ELF-1 (cell line): Measurements from ENCODE around the gene RAB26.

ENCODE experiments used
- DNase-seq: peaks from one replicate; pipeline ENCODE4 v3.0.0-alpha.2; 2016; ENCODE audit warnings: low read depth, low spot score

The RAB26 gene

DNA sequence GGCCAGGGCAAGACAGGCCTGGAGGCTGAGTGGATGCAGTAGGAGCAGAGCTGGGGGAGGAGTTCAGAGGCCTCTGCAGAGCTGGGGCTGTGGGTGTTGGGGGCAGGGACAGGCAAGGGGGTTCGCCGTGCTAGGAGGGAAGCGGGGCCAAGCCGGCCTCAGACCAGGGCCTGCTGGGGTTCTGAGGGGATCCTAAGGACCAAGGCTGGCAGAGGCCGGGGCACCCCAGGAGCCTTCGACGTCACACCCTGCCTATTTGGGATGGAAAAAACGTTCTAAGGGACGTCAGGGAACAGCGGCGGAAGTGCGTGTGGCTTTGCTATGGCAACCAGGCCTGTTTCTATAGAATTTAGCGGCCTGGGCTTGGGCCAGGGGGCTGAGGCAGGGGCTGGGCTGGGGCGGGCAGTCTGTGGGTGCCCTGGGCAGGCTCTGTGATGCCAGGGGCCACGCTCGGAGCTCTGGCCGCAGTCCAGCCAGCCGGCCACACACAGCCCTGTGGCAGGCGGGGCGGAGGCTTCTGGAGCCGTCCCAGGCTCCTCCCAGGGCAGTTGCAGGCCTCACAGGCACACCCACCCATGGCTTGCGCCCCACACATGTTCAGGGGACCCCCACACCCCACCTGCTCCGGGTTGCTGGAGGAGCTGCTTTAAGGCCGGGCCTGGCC, 10.9 kb downstream of the RAB26 start:
- DNase-seq: no peak

DNA sequence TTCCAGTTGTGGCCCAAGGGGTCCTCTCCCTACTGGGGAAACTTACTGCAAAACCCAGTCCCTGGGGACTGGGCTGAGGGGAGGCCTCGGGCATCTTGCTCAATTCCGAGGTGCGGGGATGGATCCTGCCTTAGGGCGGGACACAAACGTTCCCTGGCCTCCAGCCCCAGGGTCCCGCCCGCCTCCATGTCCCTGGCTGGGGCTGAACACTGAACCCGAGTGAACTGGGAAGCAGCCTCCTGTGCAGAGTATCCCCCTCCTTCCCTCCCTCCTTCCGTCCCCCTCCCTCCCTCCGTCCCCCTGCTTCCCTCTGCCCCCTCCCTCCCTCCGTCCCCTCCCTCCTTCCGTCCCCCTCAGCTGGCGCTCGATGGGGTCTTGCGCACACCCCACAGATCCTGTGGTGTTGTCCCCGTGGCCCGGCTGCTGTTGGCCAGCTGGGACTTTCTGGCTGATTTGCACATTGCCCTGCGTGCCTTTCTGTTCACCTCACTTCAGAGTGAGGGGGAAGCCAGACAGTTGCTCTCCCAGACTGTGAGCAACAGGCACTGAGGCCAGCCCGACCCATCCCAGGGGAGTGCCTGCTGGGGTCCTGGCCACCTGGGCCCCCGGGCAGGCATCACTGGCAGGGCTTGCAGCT, 12.6 kb downstream of the RAB26 start:
- DNase-seq: no peak

DNA sequence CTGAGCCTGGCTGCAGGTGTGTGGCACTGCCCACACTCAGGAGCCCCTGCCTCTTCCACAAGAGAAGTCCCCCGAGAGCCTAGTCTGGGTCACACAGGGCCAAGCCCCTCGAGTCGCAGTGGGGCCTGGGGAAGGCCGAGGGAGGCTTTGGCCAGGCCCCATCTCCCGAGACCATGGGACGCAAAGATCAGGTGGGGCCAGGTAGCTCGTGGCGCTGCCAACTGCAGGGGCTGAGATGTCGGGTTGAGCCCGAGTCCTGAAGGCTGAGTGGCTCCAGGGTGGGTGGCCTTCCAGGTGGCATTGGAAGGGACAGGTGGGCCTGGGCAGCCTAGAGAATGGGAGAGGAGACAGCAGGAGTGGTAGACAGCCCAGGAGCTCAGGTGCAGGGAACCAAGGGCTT, 13.5 kb downstream of the RAB26 start:
- no peak for DNase-seq

DNA sequence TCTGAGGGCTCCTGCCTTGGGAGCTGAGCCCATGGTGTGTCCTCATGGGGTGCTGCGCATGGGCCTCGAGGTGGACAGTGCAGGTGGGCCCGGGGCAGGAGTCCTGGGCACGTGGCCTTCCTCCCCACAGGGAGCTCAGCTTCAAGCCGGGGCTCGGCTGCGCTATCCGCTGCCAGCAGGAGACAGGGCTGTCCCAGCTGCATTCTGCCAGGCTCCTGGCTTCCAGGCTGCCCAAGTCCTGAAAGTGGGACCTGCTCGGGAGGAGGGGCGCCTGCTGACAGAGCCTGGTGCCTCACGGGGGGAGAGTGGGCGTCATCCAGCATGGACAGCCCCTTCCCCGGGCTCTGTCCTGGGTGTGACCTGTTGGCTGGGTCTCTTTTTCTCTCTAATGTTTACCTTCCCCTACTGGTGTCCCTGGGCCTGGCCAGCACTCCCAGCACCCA, 14.3 kb downstream of the RAB26 start:
- no peak for DNase-seq

DNA sequence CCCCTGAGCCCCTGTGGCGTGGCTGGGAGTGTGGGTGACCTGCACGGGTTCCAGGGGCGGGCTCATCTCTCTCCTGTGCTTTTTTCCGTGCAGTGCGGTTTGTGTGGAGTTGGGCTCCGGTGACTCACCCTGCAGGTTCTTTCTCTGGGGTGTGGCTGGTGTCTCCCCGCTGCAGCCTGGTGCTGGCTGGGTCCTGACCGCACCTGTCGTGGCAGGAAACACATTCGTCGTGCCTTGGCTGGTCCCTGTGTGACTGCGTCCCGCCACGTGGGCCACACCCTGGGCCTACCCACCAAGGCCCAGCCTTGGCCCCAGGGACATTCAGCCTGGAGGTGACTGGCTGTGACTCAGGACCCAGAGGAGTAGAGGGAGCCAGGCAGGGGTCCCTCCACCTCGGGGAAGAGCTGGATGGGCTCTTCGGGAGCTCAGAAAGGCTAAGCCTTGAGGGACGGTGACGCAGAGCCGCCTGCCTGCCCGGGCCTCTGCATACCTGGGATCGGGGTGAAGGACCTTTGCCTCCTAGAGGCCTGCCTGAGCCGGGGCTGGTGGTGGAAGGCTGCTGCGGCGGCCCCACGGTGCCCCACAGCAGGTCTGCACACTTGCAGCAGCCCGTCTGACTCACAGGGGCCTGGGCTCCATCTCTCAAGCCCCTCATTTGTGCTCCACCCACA, 14.9 kb downstream of the RAB26 start:
- DNase-seq: no peak

GRCh38 chr16:2165861-2166260, 17.4 kb downstream of the RAB26 start:
- DNase-seq: no peak

DNA sequence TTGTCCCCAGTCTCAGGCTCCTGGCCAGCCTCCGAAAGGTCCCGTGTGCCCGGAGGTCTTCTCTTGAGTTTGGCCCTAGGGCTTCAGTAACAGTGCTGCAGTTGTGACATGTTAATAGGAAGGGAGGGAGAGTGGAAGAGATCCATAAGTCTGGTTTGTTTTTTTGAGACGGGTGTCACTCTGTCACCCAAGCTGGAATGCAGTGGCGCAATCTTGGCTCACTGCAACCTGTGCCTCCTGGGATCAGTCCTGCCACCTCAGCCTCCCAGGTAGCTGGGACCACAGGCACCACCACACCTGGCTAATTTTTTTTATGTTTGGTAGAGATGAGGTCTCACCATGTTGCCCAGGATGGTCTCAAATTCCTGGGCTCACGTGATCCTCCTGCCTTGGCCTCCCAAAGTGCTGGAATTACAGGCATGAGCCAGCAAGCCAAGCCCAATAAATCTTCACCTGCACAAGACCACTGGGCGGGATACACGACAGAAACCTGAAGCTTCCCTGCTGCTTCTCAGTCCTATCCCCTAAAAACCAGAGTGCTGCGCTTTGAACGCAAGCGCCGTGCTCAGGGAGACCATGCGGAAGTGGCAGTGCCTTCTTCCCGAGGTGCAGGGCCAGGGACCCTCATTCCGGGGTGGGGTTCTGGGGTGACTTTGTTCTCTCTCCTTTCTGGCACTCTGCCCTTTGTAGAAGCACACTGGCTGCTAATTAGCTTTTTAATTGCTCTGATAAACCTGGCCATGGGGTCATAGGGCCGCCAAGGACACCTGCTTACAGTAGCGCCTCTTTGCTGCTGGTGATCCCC, 18.0 kb downstream of the RAB26 start:
- no peak for DNase-seq

GRCh38 chr16:2167068-2167638, 18.7 kb downstream of the RAB26 start:
- DNase-seq: no peak

GRCh38 chr16:2170080-2170479, 21.7 kb downstream of the RAB26 start:
- no peak for DNase-seq

DNA sequence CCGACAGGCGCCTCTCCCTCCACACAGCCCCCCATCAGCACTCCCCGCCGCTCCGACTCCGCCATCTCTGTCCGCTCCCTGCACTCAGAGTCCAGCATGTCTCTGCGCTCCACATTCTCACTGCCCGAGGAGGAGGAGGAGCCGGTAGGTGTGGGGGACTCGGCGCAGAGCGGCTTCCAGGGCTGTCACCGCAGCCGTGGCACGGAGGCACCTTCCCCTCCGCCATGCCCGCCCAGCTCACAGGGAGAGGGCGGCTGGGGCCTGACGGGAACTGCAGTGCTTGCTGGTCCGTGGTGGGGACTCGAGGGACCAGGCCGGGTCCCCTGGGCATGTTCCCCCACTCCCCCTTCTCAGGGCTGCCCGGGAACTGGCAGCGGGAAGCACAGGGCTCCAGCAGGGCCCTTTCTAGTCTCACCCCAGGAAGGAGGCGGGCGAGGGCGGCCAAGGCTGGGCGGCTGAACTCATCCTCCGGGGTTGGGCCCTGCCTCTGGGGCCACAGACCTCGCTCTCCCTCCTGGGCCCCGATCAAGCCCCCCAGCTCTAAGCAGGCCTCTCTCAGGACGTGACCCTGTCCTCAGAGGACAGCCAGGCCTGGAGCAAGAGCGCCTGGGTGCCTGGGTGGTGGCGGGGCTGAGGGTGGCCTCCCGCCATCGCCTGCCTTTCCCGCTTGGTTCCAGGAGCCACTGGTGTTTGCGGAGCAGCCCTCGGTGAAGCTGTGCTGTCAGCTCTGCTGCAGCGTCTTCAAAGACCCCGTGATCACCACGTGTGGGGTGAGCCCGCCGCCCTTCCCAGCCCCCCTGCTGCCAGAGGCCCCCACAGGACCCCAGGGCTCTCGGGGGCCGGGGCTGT, 22.4 kb downstream of the RAB26 start:
- DNase-seq: no peak

- no peak for DNase-seq
These were observed 23.3 kb downstream of the RAB26 start for GRCh38 chr16:2171601-2172178.

GRCh38 chr16:2172688-2173335, 24.4 kb downstream of the RAB26 start:
- DNase-seq: no peak

DNA sequence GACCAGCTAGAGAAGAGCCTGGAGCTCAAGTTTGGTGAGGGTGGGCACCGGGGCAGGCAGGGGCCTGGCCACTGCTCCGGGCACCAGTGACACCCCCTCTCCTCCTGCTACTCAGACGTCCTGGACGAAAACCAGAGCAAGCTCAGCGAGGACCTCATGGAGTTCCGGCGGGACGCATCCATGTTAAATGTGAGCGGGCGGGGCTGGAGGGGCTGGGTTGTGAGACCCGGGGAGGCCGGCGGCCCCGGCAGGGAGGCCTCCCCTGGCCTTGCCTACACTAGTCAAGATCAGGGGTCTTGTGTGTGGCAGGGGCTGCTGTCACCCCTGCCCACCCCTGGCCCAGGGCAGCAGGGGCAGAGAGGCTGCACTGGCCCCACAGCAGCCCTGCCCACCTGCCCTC, 24.9 kb downstream of the RAB26 start:
- no peak for DNase-seq

- no peak for DNase-seq
These were observed 25.5 kb downstream of the RAB26 start for GRCh38 chr16:2173916-2174315.

GRCh38 chr16:2174396-2175131, 26.1 kb downstream of the RAB26 start:
- DNase-seq: no peak

GRCh38 chr16:2175454-2175853, 27.0 kb downstream of the RAB26 start:
- no peak for DNase-seq

- DNase-seq: no peak
These were observed 27.6 kb downstream of the RAB26 start for GRCh38 chr16:2176047-2176446.

DNA sequence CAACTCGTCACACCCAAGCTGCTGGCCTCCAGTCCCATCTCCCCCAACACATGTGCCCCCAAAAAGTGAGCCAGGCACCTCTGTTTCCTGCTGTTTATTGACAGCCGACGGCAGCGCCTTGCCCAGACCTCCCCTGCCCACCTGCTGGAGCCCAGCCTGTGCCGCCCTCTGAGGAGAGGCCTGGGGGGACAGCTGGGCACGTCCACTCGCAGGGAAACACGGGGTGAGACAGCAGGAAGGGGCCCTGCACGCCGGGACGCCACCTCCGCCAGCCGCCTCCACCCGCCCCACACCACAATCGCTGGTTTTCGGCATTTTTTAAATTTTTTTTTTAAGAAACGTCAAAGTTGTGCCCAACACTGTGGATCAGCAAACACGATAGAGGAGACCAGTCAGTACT, 28.7 kb downstream of the RAB26 start:
- DNase-seq: no peak

DNA sequence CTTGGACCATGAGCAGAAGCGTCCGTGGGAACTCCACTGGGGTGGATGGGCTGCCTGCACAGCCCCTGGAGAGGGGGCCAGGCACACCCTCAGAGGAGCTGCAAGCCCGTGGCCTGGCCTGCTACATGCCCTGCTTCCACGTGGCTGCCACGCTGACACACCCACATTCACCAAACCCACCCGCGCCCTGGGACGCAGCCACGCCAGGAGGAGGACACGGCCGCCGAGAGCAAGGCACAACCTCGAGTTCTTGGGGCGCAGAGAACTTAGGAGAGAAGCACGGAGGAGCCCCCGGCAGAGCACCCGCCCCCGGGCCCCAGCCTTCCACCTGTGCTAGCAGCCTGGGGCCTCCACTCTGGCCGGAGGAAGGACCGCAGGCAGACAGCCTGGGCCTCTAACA, 29.1 kb downstream of the RAB26 start:
- no peak for DNase-seq
